COLO829 (cell line): ENCODE data around the gene PSMD5.

Source experiments
- DNase-seq: peaks from one replicate; pipeline ENCODE4 v3.0.0; 2012; ENCODE audit warnings: low spot score

The PSMD5 gene

GRCh38 chr9:120855827-120856670 lies 13.3 kb upstream of the PSMD5 start:
- no peak for DNase-seq

DNA sequence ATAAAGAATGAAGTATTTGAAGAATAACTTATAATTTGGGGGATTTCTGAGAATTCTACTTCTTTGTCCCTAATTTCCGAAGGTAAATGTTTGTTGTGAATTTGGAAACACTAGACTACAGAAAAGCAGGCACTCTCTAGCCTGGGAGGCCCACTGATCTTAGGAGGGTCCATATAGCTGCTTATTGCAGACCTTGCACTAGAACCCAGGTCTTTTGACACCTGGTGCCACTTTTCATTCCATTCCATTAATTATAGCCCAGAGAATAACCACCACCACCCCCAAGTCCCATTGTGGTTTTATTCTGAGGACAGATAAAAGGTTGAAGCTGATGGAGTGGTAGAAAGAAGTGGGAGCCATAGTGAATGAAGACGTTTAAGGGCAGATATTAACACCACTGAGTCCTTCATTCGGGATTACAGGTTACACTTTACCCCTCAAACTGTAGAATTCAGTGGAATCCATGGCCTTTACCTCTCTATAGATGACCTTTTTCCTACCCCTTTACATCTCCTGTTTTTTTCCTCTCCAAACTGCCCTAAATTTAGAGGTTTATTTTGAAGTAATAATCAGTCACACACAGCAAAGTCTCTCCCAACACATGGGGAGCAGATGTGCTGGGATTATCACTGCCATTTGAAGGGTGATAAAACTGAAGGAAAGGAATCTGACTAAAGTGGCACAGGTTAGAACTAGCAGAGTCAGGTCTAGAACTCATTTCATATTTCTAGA lies 12.0 kb upstream of the PSMD5 start:
- no peak for DNase-seq

- no peak for DNase-seq
These were observed 10.5 kb upstream of the PSMD5 start for GRCh38 chr9:120853198-120853597.

- DNase-seq = no peak
These were observed 9.7 kb upstream of the PSMD5 start for GRCh38 chr9:120852240-120853010.

GRCh38 chr9:120851449-120851848 lies 8.7 kb upstream of the PSMD5 start:
- DNase-seq = no peak

- DNase-seq = no peak
These were observed 7.6 kb upstream of the PSMD5 start for GRCh38 chr9:120850315-120850714.

DNA sequence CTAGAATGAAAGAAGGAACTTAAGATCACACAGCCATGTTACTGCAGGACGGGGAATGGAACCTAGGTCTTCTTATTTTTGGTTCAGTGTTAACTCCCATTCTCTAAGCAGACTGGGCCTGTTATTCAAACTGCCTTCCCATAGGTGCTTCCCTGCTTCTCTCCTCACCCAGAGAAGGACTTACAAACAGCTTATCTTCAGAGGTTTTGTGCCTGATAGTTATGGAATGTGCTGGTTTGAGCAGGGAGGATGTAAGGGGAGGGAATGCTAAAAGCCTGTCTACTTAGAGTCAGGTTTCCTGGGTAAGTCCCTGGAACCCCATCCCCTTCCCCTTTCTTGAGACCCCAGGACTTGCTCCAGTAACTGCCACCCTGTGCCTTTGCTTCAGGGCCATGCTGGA lies 4.2 kb upstream of the PSMD5 start:
- DNase-seq = no peak

GRCh38 chr9:120846251-120846889 lies 3.6 kb upstream of the PSMD5 start:
- DNase-seq = no peak

DNA sequence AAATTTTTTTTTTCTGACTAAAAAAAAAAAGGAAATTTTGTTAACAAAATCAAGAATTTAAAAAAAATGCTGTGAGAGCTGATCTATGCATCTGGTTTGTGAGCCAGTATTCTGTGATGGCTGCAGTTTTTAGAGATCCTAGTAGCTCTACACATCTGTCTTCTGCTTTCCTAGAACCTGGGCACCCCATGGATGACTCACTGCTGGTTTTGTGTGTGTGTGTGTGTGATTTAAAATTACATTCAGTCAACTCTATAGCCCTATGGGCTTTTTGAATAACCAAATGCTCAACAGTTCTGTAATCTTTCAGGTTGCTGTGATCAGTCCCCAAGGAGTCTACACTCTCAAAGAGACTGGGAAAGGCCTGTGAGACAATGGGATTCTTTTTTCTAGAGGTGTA lies 2.5 kb upstream of the PSMD5 start:
- no peak for DNase-seq

DNA sequence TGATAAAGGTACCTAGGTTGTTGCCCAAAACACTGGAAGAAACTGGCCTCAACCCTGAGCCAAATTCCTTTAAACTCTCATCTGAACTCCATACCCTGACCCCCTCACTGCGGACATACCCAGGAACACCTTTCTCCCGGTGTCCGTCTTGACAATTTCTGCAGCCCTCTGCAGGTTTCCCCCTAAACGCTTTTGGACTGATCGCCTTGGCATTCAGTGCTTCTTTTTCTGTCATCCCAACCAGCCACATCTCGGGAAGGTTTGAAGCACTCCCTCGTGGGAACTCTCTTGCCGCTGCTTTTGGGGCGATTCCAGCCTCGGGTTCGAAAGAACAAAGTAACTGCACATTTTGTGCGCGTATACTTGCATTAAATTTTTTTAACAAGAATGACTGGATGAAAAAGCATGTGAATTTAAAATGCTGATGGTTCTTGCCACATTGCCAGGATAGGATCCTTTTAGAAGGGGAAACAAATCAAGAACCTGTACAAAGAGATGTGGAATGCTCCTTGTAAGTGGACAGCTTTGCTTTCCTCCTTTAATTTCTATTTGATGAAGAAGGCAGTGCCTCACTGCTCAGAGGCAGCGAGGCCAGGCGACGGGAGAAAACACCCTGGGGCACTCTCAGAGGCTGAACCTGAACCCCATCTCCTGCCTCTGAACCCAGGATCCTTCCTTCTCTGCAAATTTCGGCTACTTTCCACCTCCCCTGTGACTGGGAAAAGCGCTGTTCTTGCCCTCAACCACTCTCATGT lies 615 bp downstream of the PSMD5 start:
- no peak for DNase-seq

- DNase-seq = no peak
These were observed 3.6 kb downstream of the PSMD5 start for GRCh38 chr9:120839146-120839545.

DNA sequence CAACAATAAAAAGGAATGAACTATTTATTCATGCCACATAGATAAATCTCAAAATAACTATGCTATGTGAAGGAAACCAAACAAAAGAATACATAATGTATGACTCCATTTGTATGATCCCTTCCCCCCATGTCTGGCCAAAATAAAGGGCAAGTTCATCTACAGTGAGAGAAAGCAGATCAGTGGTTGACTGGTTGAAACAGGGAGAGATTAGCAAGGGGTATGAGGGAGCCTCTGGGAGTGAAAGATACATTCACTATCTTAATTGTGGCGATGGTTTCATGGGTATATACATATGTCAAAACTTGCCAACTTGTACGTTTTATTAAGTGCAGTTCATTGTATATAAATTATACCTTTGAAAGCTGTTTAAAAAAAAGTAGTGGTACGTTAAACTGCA lies 4.8 kb downstream of the PSMD5 start:
- DNase-seq = no peak

DNA sequence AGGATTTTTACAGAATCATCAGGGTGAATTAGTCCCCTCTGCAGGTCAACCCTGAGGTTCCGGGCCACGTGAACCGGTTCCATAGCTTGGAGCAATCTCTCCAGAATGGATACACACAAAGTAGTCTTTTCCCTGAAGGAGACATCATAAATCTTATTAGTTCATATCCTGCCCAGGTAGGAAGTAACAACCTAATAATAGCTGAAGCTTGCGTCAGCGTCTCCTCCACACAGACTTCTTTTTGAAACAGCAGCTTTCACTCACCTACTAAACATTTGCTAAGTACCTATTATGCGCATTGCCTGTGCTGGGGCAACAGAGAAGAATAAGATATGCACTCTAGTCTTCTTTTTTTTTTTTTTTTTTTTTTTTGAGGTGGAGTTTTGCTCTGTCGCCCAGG lies 9.4 kb downstream of the PSMD5 start:
- no peak for DNase-seq

GRCh38 chr9:120832807-120833206 lies 9.9 kb downstream of the PSMD5 start:
- no peak for DNase-seq

GRCh38 chr9:120830865-120831264 lies 11.9 kb downstream of the PSMD5 start:
- no peak for DNase-seq

DNA sequence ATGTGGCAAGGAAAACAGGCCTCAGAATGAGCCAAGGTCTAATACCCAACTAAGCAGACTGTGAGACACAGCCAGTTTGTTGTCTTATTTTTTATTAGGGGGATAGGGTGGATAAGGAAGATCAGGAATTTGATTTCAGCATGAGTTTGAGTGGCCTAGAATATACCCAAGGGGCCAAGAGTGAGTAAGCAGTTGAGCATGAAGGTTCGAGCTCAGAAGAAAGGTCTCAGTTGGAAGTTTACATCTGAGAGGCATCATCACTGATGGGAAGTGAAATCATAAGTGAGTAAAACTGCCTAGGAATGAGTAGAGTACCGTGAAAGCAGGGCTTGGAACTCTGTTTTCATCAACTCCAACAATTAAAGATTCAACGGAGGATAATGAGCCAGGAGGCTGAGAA lies 12.6 kb downstream of the PSMD5 start:
- no peak for DNase-seq

DNA sequence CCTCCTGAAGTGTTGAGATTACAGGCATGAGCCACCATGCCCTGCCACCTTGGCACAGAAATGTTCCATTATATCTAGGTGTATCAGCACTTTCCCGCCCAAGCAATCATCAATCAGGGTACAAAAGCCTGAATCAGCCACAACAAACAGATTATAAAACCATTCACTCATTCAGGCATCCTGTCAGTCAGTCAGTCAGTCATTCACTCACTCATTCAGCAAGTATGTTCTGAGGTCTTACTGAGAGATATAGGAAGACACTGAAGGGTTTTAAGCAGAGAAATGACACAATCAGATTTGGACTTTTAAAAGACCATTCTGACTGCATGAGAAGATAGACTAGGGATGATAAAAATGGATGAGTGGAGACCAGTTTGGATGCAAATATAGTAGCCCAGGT lies 13.1 kb downstream of the PSMD5 start:
- no peak for DNase-seq

DNA sequence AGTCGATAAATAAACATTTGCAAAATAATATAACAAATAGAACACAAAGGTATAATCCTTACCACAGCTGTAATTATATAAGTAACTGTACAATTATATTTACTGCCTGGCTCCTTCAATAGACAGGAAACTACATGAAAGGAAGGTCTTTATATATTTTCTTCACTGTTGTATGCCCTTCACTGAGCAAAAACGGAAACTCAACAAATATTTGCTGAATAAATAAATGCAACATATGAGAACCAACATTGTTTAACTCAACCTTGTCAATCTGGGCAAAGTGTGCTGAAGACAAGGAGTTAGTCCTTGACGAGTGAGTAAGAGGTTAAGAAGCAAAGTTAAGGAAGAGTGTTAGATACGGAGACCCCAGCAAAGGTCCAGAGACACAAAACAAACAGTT lies 22.6 kb downstream of the PSMD5 start:
- no peak for DNase-seq

- DNase-seq = no peak
These were observed 24.1 kb downstream of the PSMD5 start for GRCh38 chr9:120818595-120818994.

GRCh38 chr9:120815075-120815474 lies 27.6 kb downstream of the PSMD5 start:
- DNase-seq = no peak

DNA sequence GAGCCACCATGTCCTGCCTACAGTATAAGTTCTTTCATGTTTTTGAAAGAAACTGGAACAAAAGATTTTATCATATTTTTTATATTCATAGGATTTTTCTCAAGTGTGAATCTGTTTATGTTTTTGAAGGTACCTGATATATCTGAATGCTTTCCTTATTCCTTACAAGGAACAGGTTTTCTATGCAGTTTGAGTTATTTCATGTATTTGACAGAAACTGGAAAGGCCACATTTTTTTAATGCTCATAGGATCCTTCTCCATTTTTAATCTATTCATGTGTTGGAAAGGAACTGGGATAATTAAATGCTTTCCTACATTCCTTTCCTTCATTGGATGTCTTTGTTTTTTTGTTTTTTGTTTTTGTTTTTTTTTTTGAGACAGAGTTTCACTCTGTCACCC lies 33.8 kb downstream of the PSMD5 start:
- DNase-seq = no peak
